ENCODE results near the gene GSN. TPM values are rescaled to one million over a fixed set of nuclear protein-coding genes. Genes with fewer than 3 reads are reported as not detected.

Gene GSN
- total and polyA plus RNA-seq, 4 donors: 18.8 to 402 (median 51.6) TPM

- no peak for DNase-seq (ENCODE audit: low spot score)
- Histone ChIP-seq H3K36me3 (ENCODE audit: control insufficient read depth in 4 of 4, insufficient read depth in 3 of 4, low read depth in 1 of 4, low read length in 3 of 4) (no peaks in the 10 kb centered on the region), H3K9ac (ENCODE audit: low read depth in 1 of 2, low read length in 2 of 2) (no peak overlapping the region), H3K4me1 (ENCODE audit: control insufficient read depth in 4 of 4, insufficient read depth in 4 of 4, low read length in 3 of 4) (peaks cover 0 to 21% (median 4%) of the 10 kb centered on the region in 4 donors), H3K27me3 (ENCODE audit: control insufficient read depth in 4 of 4, insufficient read depth in 4 of 4, low read length in 3 of 4) (no peaks in the 10 kb centered on the region), H3K4me3 (ENCODE audit: low read depth in 1 of 3, low read length in 3 of 3) (no peak overlapping the region), H3K27ac (ENCODE audit: low read depth in 1 of 2, low read length in 2 of 2) (no peak overlapping the region), H3K9me3 (ENCODE audit: control insufficient read depth in 4 of 4, low read length in 3 of 4) (no peaks in the 10 kb centered on the region)
- WGBS: 96% methylated on average over 9 of the region's 9 CpGs
- TF ChIP-seq HNF4G (IDR thresholded peaks at IDR 0.05) (no peak), MAX (IDR thresholded peaks at IDR 0.05) (no peak), ZBTB33 (IDR thresholded peaks at IDR 0.05) (no peak), GABPA (IDR thresholded peaks at IDR 0.05 in 1 of 2, conservative IDR thresholded peaks at IDR 0.05 in 1 of 2) (no peak), REST (IDR thresholded peaks at IDR 0.05) (no peak), CTCF (IDR thresholded peaks at IDR 0.05; ENCODE audit: low read depth, low read length, missing input control) (no peak), YY1 (IDR thresholded peaks at IDR 0.05) (no peak), HNF4A (conservative IDR thresholded peaks at IDR 0.05) (no peak), ATF3 (IDR thresholded peaks at IDR 0.05) (no peak), RXRA (IDR thresholded peaks at IDR 0.05) (no peak), RAD21 (IDR thresholded peaks at IDR 0.05) (no peak), NR2F2 (IDR thresholded peaks at IDR 0.05) (no peak), EGR1 (IDR thresholded peaks at IDR 0.05; ENCODE audit: low read depth in 2 of 2) (no peak), TAF1 (conservative IDR thresholded peaks at IDR 0.05) (no peak), JUND (IDR thresholded peaks at IDR 0.05) (no peak), SP1 (IDR thresholded peaks at IDR 0.05) (no peak), FOXA2 (IDR thresholded peaks at IDR 0.05) (no peak), FOXA1 (IDR thresholded peaks at IDR 0.05) (no peak)
Observed at GRCh38 chr9:121284733-121285451, 16.9 kb downstream of the GSN start.
